Fibroblast of lung (primary cell): ENCODE data around the gene DACH2. TPM values are rescaled to one million over a fixed set of nuclear protein-coding genes. Genes with fewer than 3 reads are reported as not detected.

Experiments
- DNase-seq, 2 donors: peaks; one replicate each; pipeline versions ENCODE4 v3.0.0 to v3.0.0-alpha.2; 2010; ENCODE audit warnings: low read depth in 2 of 2
- H2AFZ ChIP-seq: 2 replicates; pipeline ENCODE4 v1.5.1; 2012; ENCODE audit warnings: low read length, control low read depth, inconsistent platforms
- H3K27ac ChIP-seq: 2 replicates; pipeline ENCODE4 v1.5.1; 2011; ENCODE audit warnings: low read length, control low read depth; ENCODE audit not compliant: insufficient read depth
- H3K27me3 ChIP-seq: 2 replicates; pipeline ENCODE4 v1.5.1; 2011; ENCODE audit warnings: mild to moderate bottlenecking, low read length; ENCODE audit not compliant: control insufficient read depth, insufficient read depth
- H3K36me3 ChIP-seq: 2 replicates; pipeline ENCODE4 v1.5.1; 2011; ENCODE audit warnings: low read length; ENCODE audit not compliant: control insufficient read depth, insufficient read depth
- H3K4me1 ChIP-seq: 2 replicates; pipeline ENCODE4 v1.5.1; 2011; ENCODE audit warnings: low read length; ENCODE audit not compliant: control insufficient read depth, insufficient read depth; ENCODE audit errors: extremely low read depth
- H3K4me2 ChIP-seq: 2 replicates; pipeline ENCODE4 v1.5.1; 2011; ENCODE audit warnings: low read length, control low read depth; ENCODE audit not compliant: insufficient read depth; ENCODE audit errors: extremely low read depth
- H3K4me3 ChIP-seq, 4 experiments: fragments of 200-600 bp in 1 of 4; sonication (generic) in 1 of 4; replicated peaks in 1 of 4; 2 replicates each; pipeline ENCODE4 v1.5.1; 2011 to 2016; ENCODE audit warnings: low read length in 4 of 4, low read depth in 3 of 4, mild to moderate bottlenecking in 3 of 4, control low read depth in 2 of 4, inconsistent platforms in 1 of 4, mixed read lengths in 1 of 4; ENCODE audit not compliant: insufficient read depth in 1 of 4; ENCODE audit errors: control extremely low read depth in 1 of 4
- H3K79me2 ChIP-seq: 2 replicates; pipeline ENCODE4 v1.5.1; 2012; ENCODE audit warnings: mild to moderate bottlenecking, low read length, inconsistent platforms; ENCODE audit not compliant: control insufficient read depth, insufficient read depth
- H3K9ac ChIP-seq: 2 replicates; pipeline ENCODE4 v1.5.1; 2011; ENCODE audit warnings: mild to moderate bottlenecking, low read length, control low read depth; ENCODE audit not compliant: insufficient read depth
- H3K9me3 ChIP-seq: 2 replicates; pipeline ENCODE4 v1.5.1; 2012; ENCODE audit warnings: low read depth, low read length; ENCODE audit not compliant: control insufficient read depth, insufficient read depth
- H4K20me1 ChIP-seq: 2 replicates; pipeline ENCODE4 v1.5.1; 2011; ENCODE audit warnings: low read length; ENCODE audit not compliant: control insufficient read depth, insufficient read depth; ENCODE audit errors: extremely low read depth
- EZH2 ChIP-seq: IDR thresholded peaks from 2 replicates; pipeline ENCODE4 v1.5.1; 2012; ENCODE audit warnings: low read length, control low read depth, mild to moderate bottlenecking; ENCODE audit errors: missing control alignments
- polyA plus RNA-seq, 2 donors: library from polyadenylated mRNA; depleted of rRNA in 1 of 2; stranded (reverse) in 1 of 2; unstranded in 1 of 2; fragments of >200 nt; gene quantifications; 2 replicates each; pipeline ENCODE4 v1.2.1, GENCODE V29; 2011 to 2012; ENCODE audit warnings: missing spikeins in 1 of 2
- total RNA-seq: library from RNA; depleted of rRNA; stranded (reverse); fragments of >200 nt; gene quantifications from 2 replicates; pipeline ENCODE4 v1.2.1, GENCODE V29; 2014
- TF ChIP-seq, protein P1 (sequence below), 2 donors: IDR thresholded peaks in 1 of 2; conservative IDR thresholded peaks in 1 of 2; 1 replicate in 1 of 2; 2 replicates in 1 of 2; pipeline ENCODE4 v1.5.1; 2011 to 2012; ENCODE audit warnings: low read length in 2 of 2, control low read depth in 1 of 2, inconsistent platforms in 1 of 2, low read depth in 1 of 2, mild to moderate bottlenecking in 1 of 2

Gene DACH2
- total and polyA plus RNA-seq, 2 donors (not counting 1 experiment from before 2014, with no cell fraction given) = 0.24 to 0.99 TPM

DNA sequence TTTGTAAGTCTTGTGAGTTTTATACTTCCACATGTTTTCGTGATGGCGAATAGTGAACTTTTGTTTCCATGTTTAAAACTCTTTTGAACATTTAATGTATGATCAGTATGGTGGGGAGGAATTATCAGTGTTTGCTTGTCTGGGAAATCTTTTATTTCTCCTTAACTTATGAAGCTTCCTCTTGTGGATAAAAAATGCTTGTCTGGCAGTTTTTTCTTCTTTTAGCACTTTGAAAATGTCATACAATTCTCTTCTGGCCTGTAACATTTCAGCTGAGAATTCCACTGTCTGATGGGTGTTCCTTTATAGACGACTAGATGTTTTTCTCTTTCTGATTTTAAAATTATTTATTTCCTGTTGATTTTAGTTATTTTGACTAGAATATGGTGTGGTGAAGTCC lies 576.0 kb downstream of the DACH2 start:
- Histone ChIP-seq H3K9ac (no peak overlapping the region), H2AFZ (no peak overlapping the region), H3K4me2 (no peak overlapping the region), H3K27me3 (no peaks in the 10 kb centered on the region), H3K4me1 (no peaks in the 10 kb centered on the region), H3K4me3 (no peak overlapping the region), H3K9me3 (no peaks in the 10 kb centered on the region), H3K27ac (no peak overlapping the region), H3K36me3 (no peaks in the 10 kb centered on the region), H4K20me1 (no peaks in the 10 kb centered on the region), H3K79me2 (no peaks in the 10 kb centered on the region)
- DNase-seq = no peak
- TF ChIP-seq, protein P1, sequence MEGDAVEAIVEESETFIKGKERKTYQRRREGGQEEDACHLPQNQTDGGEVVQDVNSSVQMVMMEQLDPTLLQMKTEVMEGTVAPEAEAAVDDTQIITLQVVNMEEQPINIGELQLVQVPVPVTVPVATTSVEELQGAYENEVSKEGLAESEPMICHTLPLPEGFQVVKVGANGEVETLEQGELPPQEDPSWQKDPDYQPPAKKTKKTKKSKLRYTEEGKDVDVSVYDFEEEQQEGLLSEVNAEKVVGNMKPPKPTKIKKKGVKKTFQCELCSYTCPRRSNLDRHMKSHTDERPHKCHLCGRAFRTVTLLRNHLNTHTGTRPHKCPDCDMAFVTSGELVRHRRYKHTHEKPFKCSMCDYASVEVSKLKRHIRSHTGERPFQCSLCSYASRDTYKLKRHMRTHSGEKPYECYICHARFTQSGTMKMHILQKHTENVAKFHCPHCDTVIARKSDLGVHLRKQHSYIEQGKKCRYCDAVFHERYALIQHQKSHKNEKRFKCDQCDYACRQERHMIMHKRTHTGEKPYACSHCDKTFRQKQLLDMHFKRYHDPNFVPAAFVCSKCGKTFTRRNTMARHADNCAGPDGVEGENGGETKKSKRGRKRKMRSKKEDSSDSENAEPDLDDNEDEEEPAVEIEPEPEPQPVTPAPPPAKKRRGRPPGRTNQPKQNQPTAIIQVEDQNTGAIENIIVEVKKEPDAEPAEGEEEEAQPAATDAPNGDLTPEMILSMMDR (conservative IDR thresholded peaks at IDR 0.05 in 1 of 2, IDR thresholded peaks at IDR 0.05 in 1 of 2; ENCODE audit: low read depth in 1 of 2, low read length in 2 of 2) = no peak

DNA sequence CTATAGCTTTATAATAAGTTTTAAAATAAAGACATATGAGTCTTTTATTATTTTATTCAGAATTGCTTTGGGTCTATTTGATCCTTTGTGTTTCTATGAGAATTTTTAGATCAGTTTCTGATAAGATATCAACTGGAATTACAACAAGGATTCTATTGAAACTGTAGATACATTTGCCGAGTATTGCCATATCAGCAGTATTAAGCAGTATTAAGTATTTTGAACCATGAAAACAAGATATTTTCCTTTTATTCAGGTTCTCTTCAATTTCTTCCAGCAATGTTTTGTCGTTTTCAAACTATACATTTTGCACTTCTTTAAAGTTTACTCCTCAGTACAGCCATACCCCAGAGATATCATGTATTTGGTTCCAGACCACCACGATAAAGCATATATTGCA lies 598.8 kb downstream of the DACH2 start:
- Histone ChIP-seq H3K79me2 (no peaks in the 10 kb centered on the region), H3K27me3 (no peaks in the 10 kb centered on the region), H3K4me2 (no peak overlapping the region), H2AFZ (no peak overlapping the region), H4K20me1 (no peaks in the 10 kb centered on the region), H3K4me1 (no peaks in the 10 kb centered on the region), H3K9ac (no peak overlapping the region), H3K36me3 (no peaks in the 10 kb centered on the region), H3K27ac (no peak overlapping the region), H3K4me3 (no peak overlapping the region), H3K9me3 (no peaks in the 10 kb centered on the region)
- no peak for TF ChIP-seq EZH2
- TF ChIP-seq, protein P1 (conservative IDR thresholded peaks at IDR 0.05 in 1 of 2, IDR thresholded peaks at IDR 0.05 in 1 of 2; ENCODE audit: low read depth in 1 of 2, low read length in 2 of 2) = no peak
- no peak for DNase-seq

DNA sequence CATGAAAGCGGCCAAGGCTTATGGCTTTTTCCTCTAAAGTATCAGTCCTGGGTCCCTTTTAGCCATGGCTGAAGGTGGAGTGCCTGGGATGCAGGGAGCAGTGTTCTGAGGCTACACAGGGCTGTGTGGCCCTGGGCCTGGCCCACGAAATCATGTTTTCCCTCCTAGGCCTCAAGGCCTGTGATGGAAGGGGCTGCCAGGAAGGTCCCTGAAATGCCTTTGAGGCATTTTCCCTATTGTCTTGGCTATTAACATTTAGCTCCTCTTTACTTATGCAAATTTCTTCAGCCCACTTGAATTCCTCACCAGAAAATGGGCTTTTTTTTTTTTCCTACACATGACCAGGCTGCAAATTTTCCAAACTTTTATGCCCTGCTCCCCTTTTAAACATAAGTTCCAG lies 657.0 kb downstream of the DACH2 start:
- DNase-seq = no peak
- Histone ChIP-seq H3K27me3 (no peaks in the 10 kb centered on the region), H4K20me1 (no peaks in the 10 kb centered on the region), H3K27ac (no peak overlapping the region), H2AFZ (no peak overlapping the region), H3K4me1 (no peaks in the 10 kb centered on the region), H3K4me2 (no peak overlapping the region), H3K9ac (no peak overlapping the region), H3K79me2 (no peaks in the 10 kb centered on the region), H3K4me3 (no peak overlapping the region), H3K9me3 (no peaks in the 10 kb centered on the region), H3K36me3 (no peaks in the 10 kb centered on the region)
- TF ChIP-seq EZH2 = no peak
- TF ChIP-seq, protein P1 (conservative IDR thresholded peaks at IDR 0.05 in 1 of 2, IDR thresholded peaks at IDR 0.05 in 1 of 2; ENCODE audit: low read depth in 1 of 2, low read length in 2 of 2) = no peak
